ENCODE results near the gene RGS16.
"Not testable (repeated sequence)": the region's sequence is repeated elsewhere in the genome, so short reads cannot be mapped to it uniquely, and the experiment has no call there.

RGS16 gene, protein sequence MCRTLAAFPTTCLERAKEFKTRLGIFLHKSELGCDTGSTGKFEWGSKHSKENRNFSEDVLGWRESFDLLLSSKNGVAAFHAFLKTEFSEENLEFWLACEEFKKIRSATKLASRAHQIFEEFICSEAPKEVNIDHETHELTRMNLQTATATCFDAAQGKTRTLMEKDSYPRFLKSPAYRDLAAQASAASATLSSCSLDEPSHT

DNA sequence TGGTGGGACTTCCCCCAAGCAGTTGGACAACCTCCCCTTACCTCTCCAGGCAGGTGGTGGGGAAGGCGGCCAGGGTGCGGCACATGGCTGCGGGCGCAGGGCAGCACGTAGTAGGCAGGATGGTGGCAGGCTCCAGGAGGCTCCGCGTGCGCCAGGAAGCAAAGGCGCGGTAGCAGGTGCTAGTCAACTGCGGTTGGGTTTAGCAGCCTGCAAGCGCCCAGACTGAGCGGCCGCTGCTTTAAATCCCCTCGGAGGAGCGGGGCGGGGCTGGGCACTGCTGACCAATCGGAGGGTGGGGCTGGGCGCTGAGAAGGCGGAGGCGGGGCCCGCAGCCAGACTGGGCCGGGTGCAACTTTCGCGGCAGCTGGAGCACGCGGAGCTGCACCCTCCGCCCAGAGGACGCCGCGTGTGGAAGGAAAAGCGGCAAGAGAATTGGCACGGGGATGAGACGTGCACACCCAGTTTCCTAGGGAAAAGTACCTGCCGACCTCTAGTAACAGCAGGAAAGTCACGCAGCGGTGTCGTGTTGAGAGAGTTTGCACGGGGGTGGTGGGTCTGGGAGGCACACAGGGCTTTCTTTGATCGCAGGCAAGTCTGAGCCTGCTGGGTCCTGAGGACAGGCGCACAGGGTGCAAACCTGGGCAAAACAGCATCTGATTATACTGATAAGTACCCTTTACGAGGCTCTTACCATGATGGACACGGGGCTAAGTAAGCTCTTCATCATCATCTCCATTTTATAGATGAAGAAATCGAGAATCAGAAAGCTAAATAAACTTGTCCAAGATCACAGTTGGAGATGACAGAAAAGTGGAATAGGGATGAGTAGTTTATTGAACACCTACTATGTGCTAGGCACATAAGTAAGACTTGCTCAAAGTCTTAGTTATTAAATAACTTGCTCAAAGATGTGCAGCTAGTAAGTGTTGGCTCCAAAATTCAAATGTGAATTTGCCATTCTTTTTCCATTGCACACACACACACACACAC lies at the start of gene RGS16:
Gene RGS16 (minus strand): TSS at position 215 of the 990 bp plus-strand sequence. CDS start 130 bp downstream, at position 85.
- DNase-seq (ENCODE audit: low read depth): no peak

DNA sequence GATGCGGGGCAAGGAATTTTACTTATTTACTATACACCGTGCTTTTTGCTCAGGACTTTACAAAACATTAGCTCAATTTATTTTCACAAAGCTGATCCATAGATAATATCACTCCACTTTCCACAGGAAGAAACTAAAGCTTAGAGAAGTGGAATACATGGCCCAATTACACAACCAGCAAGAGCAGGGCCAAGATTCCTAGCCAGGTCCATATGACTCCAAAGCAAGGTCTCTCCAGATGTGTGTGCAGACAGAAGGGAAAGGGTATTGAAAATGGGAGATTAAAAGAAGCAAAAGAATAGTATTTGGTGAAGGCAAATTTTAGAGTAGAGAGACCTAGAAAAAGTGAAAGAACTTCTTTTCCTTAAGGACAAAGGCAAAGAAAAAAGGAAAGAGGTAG lies 49.8 kb upstream of the RGS16 start:
- no peak for DNase-seq (ENCODE audit: low read depth)

DNA sequence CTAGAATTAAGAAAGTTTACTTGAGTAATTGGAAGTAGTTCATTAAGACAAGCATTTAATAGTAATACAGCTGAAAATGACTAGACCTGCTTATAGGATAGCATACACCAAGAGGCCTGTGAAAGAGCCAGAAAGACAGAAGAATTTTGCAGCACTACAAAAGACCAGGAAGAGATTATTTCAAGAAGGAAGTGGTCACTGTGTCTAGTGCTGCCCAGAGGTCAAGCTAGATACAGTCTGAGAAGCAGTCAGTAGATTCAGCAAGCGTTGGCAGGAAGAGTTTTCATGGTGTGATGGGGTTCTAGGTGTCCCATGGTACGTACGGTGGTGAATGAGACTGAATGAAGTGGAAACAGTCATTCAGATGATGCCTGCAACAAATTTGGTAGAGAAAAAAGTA lies 48.7 kb upstream of the RGS16 start:
- no peak for DNase-seq (ENCODE audit: low read depth)

DNA sequence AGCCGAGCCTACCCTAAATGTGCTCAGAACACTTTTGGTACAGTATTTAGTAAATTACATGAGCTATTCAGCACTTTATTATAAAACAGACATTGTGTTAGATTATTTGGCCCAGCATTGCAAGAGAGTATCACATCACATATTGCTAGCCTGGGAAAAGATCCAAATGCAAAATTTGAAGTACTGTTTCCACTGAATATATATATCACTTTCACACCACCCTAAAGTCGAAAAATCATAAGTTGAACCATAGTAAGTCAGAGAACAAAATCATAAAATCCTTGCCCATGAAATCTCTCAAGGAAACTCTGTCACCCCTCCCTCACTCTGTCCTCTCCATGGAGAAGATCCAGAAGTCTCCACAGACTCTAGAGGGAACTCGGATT lies 47.1 kb upstream of the RGS16 start:
- DNase-seq (ENCODE audit: low read depth): no peak

DNA sequence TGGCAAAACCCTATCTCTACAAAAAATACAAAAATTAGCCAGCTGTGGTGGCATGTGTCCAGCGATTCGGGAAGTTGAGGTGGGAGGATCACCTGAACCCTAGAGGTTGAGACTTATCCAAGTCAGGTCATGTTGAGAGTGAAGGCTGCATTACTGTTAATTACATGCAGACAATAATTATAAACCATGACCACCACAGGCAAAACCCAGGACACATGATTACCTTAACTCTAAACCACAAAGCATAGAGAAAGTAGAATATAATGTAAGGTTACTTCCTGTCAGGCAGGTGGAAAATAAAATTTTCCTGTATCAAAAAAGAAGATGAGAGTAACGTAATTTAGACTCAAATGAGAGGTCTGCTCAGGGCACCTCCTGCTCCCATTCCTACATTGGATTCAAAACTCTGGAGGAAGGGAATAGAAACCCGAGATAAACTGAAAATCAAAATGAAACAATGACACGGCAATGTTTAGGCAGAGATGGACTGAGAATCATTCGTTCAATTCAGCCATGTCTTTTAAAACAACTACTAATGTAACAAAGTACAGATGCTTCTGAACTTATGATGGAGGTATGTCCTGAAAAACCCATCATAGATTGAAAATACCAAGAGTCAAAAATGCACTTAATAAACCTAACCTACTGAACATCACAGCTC lies 46.6 kb upstream of the RGS16 start:
- no peak for DNase-seq (ENCODE audit: low read depth)

DNA sequence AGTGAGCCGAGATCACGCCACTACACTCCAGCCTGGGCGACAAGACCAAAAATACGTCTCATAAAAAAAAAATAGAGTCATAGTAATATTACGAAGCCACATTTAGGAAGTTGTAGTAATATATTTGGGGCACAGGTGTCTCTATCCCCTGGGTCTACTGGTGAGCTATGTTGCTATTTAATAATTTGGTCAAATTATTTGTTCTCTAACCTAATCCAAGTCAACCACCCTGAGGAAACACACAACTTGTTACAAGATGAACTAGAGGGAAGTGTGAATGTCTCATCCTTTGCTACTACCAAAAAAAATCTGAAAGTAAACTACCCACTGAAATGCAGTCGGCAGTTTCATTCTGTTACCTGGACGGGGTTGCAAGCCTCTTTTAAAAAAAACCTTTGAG lies 44.9 kb upstream of the RGS16 start:
- DNase-seq (ENCODE audit: low read depth): no peak

DNA sequence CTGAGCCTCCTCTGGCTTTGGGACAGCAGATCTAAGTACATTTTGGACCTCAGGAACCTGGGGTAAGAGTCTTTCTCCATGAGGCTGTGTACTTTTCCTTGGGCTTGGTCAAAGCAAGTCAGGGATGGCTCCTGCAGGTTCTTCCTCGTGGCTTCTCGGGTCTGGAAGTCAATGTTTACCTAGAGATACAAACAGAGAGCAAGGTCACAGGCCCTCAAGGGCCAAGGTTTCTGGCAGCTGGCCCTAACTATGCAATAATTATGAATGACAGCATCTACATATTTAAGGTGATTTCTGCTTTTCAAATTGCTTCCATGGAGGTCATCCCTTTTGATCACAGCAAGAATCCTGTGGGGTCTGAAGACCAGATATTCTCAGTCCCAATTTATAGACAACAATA lies 42.5 kb upstream of the RGS16 start:
- DNase-seq (ENCODE audit: low read depth): no peak

DNA sequence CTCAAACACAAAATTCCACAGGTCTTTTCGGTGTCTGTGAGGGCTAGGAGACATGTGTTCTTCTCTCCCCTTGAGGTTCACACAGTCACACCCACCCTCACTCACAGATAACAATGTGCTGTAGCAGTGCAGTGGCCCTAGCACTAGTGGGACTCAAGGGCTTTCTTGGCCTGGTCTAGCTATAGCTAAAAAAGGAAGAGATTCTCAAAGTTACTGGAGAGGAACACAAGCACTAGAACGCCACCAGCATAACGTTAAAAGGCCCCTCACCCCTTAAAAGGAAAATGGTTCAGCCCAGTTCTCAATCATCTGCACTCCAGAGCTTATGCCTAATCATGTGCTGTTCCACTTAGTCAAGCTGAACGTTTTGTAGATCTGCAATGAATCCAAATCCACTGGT lies 40.7 kb upstream of the RGS16 start:
- no peak for DNase-seq (ENCODE audit: low read depth)

DNA sequence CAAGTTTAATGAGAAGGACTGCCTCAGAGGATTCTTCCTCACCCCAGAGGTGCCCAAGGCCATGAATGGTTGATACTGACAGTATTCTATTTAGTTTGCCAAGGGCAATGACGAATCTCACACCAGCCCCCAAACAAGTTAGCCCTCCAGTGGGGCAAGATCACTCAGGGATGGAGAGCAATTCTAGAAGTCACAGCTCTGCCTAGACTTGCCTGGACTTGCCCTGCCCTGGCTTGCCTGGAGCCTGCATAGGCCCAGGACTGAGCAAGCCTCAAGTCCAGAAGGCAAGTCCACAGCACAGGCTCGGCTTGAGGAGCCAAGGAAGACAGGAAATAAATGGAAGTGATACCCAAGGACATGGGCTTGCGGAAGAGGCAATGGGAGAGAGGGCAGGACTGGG lies 39.5 kb upstream of the RGS16 start:
- DNase-seq (ENCODE audit: low read depth): no peak

DNA sequence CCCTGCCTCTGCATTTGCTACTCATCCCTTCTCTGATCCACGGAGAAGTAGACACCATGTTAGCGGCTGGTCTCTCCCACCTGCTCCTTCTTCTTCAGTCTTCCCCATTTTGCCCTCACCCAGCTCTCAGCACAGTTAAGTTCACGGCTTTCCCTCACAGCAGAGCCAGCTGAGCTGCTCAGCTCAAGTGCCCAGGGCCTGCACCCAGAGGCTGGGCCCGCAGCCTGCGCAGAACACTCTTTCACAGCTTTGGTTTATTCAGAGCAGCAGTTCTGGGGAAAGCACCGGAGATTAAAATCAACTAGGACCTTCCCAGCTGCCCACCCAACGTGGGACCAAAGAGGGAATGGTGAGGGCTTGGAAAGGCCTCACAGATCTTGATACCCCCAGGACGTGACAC lies 38.3 kb upstream of the RGS16 start:
- DNase-seq (ENCODE audit: low read depth): no peak

DNA sequence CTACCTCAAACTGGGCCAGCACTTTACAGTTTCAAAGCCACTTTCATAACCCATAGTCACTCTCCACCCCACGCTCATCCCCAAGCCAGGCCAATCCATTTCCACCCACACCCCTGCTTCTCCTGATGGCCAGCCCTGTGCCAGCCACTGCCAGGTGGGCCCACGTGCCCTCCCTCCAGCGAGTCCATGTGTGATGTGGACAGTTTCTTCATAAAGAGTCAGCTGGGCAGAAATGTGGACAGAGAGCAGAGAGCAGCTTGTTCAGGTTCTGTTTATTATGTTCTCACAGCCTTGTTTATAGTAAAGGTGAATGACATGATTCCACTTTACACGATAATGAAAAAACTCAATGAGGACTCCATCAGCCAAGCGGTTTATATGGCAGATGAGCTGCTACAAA lies 37.4 kb upstream of the RGS16 start:
- DNase-seq (ENCODE audit: low read depth): no peak

DNA sequence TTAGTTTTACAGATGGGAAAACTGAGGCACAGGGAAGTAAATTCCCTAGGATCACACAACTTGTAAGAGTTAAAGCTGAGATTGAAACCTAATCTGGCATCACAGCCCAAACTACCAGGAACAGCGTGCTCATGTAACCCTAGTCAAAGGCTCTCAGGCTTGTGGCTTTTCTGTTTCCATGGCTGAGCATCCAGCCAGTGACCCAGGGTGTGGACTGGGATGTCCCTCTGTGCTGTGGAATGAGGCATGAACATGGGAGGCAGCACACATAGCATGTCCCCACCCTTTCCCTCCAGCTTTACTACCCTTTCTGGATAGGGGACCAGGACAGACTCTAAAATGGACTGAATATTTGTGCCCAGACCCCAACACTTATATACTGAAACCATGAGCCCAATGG lies 35.1 kb upstream of the RGS16 start:
- no peak for DNase-seq (ENCODE audit: low read depth)

DNA sequence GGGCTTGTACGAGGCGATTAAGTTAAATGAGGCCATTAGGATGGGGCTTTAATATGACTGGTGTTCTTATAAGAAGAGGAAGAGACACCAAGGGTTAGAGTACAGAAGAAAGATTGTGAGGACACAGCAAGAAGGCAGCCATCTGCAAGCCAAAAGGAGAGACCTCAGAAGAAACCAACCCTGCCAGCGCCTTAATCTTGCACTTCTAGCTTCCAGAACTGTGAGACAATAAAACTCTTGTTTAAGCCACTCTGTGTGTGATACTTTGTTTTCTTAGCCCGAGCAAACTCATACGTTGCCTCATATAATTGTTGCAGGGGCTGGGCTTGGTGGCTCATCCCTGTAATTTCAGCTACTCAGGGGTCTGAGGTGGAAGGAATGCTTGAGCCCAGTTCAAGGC lies 33.6 kb upstream of the RGS16 start:
- DNase-seq (ENCODE audit: low read depth): no peak

DNA sequence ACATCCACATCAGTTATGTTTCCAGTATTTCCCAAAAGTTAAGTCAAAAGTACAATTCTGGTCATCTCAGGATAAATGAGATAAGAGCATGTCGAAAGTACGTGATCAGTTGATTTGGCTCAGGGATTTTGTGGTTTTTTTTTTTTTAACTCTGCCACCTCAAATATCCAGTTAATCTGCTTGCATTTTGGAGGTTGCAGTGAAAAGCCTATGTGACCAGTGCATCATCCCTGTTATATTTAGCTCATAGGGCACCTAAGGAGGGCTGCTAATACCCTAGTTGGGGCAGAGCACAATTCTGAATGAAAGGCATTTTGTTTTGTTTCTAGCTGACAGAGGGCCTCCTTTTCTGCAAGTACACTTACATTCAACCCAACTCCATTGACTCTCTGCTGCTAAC lies 31.7 kb upstream of the RGS16 start:
- no peak for DNase-seq (ENCODE audit: low read depth)

DNA sequence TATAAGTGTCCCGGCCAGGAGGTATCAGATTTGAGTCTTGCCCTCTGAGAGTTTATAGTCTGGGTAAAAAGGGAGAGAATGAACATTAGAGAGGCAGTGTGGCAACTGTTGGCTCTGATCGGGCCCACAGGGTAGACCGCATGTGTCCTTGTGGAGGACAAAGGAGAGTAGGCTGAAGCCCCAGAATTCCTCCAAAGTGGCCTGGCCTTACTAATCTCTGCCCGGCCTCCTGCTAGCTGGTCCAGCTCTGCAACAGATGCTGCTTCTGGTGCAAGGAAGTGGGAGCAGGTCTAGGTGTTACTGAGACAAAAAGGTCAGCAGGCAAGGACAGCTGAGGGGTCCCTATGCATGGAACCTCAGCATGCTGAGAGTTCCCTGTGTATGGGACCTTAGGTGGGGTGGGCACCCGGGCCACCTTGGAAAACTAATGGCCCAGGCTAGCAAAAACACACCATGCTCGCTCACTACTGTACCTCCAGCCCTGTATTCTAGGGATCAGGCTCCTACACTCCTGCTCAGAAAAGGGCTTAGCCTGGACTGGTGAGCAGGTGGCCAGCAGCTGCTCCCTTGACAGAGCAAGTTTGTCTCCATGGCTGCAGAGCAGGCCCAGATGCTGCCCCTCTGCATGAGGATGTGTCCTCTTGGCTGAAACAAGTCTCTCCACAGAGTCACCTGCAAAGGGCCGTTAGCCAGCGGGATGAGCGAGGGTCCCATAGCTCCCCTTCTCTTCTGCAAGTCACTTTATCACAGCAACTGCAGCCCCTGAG lies 30.3 kb upstream of the RGS16 start:
- no peak for DNase-seq (ENCODE audit: low read depth)

DNA sequence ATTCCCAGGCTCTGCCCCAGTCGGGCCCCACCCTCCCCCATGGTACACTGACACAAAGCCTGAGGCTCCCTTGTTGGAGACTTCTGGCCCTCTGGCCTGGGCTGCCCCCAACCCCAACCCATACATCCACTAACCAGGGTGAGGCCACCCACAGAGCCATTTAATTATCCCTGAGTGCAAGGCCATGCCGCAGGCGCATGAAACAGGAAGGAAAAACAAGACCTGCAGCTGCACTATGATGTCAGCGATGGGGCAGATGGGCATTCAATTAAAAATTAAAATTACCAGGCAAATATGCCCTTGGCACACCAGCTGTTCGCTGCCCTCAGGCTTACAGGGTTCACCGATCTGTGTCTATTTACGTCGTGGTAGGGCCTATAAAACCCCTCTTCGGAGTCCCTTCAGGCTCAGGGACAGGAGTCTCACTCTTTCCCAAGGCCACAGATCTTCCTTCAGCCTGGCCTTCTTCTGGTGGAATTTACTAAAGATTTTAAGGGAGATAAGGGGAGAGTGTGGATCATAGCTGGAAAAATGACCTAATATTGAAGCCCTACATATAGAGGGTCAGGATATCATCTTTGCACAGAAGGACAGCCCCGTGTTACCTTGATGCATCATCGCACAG lies 29.6 kb upstream of the RGS16 start:
- DNase-seq (ENCODE audit: low read depth): no peak

DNA sequence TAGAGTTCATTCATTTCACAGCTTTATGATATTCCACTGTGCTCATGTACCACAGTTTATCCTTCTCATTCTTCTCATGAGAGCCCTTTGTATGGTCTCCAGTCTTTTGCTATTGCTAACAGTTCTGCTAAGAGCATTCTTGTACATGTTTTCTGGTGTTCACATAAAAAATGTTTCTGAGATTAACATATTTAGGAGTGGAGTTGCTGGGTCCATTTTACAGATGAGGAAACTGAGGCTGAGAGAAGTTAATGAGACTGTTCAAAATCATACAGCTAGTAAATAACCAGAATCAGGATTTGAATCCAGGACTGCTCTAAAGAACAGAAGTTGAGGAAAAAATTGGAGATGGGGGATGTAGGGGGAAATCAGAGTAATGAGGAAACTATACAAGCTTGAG lies 28.8 kb upstream of the RGS16 start:
- DNase-seq (ENCODE audit: low read depth): no peak

DNA sequence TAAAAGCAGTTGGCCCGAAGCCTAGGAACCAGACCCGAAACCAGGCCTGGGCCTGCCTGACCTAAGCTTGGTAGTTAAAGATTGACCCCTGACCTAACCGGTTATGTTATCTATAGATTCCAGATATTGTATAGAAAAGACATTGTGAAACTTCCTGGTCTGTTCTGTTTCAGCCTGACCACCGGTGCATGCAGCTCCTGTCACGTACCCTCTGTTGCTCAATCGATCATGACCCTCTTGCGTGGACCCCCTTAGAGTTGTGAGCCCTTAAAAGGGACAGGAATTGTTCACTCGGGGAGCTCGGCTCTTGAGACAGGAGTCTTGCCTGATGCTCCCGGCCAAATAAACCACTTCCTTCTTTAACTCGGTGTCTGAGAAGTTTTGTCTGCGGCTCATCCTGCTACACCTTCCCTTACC lies 28.3 kb upstream of the RGS16 start:
- DNase-seq (ENCODE audit: low read depth): not testable (repeated sequence)

DNA sequence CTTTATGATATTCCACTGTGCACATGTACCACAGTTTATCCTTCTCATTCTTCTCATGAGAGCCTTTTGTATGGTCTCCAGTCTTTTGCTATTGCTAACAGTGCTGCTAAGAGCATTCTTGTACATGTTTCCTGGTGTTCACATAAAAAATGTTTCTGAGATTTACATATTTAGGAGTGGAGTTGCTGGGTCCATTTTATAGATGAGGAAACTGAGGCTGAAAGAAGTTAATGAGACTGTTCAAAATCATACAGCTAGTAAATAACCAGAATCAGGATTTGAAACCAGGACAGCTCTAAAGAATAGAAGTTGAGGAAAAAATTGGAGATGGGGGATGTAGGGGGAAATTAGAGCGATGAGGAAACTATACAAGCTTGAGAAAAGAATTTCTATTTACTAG lies 27.8 kb upstream of the RGS16 start:
- no peak for DNase-seq (ENCODE audit: low read depth)

DNA sequence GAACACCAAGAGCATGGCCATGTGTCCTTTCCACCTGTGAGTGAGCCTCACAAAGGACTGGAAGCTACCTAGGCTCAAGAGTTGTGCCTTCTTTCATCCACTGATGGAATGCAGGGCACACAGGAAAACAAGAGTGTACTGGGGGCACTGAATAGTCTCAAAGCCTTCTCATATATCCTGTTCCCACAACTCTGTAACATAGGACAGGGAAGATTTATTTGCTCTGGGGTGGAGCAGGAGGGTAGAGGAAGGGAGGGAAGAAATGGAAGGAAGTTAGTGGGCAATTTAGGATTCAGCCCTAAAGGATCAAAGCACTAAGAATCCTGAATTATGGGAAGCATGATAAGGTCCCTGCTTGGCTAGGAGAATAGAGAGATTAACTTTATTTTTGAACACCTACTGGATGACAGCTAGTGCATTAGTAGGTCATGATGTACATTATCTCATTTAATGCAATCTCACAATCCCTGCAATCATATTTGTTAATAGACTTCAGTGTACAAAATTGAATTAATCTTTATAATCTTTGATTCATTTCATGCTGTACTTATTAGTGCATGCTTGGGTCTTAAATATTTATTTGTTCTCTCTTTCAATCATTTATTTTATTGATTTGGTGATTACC lies 27.0 kb upstream of the RGS16 start:
- no peak for DNase-seq (ENCODE audit: low read depth)

DNA sequence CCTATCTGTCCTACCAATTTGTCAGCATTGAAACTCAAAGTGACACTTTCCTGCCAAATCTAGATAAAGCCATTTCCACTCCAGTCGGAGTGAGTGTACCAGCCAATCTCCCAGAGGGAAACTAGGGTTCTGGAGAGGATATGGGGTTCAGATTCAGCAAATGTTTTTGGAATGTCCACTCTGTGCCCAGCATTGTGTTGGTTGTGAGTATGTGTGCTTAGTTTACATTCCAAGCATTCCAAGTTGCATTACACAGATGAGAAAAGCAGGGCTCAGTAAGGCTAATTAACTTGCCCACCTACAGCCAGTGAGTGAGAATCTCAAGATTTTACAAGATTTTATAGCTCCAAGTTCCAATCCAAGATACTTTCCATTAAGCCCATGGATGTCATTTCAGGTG lies 26.4 kb upstream of the RGS16 start:
- no peak for DNase-seq (ENCODE audit: low read depth)

All from non-pigmented ciliary epithelial cell (primary cell).